HG02840 (cell line): ENCODE data around the gene ZNF653.
"Not testable (repeated sequence)": the region's sequence is repeated elsewhere in the genome, so short reads cannot be mapped to it uniquely, and the experiment has no call there.

Source experiments
- ATAC-seq: cut with Tn5 transposase; IDR thresholded peaks from one replicate; pipeline ENCODE4 v1.9.1; 2021; ENCODE audit warnings: mild to moderate bottlenecking, moderate library complexity, moderate number of reproducible peaks; ENCODE audit not compliant: unreplicated experiment, low FRiP score

The ZNF653 gene

GRCh38 chr19:11458236-11458900, 47.3 kb downstream of the ZNF653 start:
- no peak for ATAC-seq

DNA sequence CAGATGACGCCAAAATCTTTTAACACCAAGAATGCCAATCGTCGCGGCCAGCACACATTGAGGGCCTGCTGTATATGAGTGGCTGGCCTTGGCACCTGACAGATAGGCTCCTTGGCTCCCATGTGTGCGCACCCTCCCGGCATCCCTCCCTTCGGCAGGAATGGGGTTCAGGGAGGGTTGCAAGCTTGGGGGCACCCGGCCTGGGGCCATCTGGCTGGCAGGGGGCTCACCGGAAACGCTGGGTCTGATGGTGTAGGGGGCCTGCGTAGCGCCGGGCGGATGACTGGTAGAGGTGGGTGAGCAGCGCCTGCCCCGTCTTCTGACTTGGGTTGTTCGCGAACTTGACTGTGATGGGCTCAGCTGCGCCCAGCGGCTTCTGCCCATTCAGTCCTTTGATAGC, 47.8 kb downstream of the ZNF653 start:
- no peak for ATAC-seq

GRCh38 chr19:11457115-11457514, 48.5 kb downstream of the ZNF653 start:
- no peak for ATAC-seq

DNA sequence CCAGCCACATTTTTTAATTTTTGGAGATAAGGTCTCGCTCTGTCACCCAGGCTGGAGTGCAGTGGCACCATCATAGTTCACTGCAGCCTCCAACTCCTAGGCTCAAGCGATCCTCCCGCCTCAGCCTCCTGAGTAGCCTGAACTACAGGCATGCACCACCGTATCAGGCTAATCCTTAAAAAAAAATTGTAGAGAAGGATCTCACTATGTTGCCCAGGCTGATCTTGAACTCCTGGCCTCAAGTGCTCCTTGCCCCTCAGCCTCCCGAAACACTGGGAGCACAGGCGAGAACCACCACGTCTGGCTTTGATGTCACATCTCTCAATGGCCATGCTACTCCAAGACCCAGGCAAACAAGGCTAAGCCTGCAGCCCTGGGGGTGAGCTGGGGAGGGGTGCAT, 49.0 kb downstream of the ZNF653 start:
- ATAC-seq: no peak

DNA sequence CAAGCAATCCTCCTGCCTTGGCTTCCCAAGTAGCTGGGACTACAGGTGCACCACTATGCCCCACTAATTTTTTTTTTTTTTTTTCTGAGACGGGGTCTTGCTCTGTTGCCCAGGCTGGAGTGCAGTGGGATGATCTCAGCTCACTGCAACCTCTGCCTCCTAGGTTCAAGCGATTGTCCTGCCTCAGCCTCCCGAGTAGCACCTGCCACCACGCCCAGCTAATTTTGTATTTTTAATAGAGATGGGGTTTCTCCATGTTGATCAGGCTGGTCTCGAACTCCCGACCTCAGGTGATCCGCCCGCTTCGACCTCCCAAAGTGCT, 50.4 kb downstream of the ZNF653 start:
- ATAC-seq: not testable (repeated sequence)

DNA sequence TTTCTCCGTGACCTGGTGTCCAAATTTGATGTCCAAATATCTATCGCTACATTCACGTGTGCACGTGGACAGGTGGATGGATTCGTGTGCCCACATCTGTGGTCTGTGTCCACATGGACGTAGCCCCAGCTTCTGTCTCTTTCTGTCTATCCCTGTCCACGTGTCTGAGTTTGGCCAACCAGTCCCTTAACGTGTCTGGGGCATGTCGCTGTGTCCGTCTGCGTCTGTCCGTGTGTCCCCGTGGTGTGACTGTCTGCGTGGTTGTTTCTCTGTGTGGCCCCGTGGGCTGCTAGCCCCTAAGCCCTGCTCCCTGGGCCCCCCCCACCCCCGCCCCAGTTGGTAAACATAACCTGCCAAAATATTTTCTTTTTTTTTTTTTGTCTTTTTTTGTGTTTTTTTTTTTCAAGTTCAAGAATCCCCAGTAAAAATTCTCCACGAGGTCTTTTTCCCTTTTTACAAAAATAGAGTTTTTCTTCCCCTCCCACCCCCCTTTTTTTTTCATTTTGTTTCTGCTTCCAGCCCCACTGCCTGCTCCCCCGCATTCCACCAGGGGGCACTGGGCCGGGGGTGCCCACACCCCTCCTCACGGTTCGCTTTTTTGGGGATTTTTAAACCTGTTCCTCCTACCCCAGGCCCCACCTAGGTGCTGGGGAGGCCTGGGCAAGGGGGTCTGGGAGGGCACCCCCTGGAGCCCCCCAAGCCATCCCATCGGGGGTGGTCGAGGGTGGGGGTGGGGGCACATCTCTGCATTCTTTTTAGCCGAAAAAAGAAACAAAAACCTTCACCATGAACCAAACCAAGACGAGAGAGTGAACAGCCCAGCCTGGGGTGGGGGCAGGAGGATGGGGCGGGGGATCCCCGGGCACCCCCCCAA, 51.9 kb downstream of the ZNF653 start:
- no peak for ATAC-seq

- ATAC-seq: no peak
Observed at GRCh38 chr19:11452620-11453310, 52.9 kb downstream of the ZNF653 start.

DNA sequence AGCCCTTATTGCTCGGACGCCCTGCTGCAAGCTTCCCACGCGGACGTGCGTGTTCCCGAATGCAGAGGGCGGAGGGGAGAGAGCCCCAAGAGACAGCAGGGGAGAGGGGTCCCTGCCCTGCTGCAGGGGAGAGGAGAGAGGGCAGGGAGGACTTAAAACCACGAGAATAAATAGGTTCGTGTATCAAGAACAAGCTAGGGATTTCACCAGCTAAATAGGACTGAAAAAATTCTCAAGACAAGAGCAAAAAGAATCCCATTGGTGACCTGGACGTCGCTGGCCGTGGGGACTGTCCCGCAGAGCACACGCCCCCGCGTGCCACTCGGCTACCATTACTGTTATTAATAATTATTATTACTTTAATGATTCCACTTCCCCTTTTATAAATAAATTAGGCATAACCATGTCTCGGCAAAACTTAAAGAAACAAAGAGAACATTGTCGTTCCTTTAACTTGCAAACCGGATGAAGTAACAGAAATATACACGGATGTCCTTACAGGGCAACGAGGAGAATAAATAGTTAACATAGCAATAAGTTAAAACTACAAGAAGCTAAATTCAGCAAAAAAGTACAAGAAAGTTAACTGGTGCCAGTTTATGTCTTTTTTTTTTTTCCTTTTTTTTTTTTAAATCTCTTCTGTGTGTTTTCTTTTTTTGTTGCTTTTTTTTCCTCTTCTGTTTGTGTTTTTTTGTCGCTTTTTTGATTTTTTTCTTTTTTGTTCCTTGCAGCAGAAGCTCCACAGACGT, 53.6 kb downstream of the ZNF653 start:
- no peak for ATAC-seq

DNA sequence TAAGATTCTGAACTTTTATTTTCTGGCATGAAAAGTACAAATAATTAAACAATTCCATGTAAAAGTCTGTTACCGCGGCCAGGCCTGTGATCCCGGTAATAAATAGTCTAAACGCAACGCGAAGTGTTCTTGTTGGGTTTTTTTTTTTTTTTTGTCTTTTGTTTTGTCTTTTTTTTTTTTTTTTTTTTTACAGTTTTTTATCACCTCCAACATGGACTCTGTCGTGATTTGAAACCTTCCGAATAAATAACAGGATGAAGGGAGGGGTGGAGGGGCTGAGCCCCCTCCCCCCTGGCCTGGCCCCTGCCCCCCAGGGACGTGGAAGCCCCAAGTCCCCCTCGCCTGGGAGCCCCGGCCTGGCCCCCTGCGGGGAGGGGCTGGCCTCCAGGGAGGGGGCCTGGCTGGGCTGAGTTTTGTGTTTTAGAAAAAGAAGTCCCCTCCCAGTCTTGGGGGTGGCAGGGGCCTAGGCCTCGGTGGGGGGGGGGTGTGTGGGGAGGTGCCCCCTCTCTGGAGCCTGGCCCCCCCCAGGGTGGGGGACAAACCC, 54.2 kb downstream of the ZNF653 start:
- ATAC-seq: no peak

GRCh38 chr19:11450570-11451326, 54.9 kb downstream of the ZNF653 start:
- ATAC-seq: no peak

GRCh38 chr19:11448923-11449554, 56.6 kb downstream of the ZNF653 start:
- ATAC-seq: no peak

GRCh38 chr19:11448410-11448809, 57.2 kb downstream of the ZNF653 start:
- ATAC-seq: no peak

DNA sequence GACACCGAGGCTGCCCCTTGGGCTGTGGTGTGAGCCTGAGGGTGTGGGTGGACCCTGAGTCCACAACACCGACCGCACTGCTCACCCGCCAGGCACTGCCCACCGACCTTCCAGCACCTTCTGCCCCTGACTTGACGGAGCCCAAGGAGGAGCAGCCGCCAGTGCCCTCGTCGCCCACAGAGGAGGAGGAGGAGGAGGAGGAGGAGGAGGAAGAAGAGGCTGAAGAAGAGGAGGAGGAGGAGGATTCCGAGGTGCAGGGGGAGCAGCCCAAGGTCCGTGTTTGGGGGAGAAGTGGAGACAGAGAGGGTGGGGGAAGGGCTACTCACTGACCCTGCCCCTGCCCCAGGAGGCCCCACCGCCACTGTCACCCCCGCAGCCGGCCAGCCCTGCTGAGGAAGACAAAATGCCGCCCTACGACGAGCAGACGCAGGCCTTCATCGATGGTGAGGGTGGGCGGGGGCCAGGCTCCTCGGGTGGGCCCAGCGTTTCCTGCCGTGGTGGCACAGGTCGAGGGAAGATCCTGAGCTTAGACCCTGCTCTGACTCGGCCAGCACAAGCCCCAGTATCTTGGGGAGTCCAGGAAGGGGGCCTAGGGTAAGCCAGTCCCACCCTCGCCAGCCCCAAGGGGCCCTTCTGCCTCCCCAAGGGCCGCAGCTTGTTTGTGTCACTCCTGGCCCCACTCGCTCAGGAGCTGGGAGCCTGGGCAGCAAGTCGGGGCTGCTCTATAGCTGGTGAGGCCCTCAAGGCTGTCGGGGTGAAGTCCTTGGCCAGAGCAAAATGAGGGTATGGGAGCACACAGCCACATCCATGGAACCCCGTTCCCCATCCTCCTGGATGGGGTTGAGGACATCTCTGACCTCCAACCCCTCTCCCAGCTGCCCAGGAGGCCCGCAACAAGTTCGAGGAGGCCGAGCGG, 58.0 kb downstream of the ZNF653 start:
- ATAC-seq: no peak

DNA sequence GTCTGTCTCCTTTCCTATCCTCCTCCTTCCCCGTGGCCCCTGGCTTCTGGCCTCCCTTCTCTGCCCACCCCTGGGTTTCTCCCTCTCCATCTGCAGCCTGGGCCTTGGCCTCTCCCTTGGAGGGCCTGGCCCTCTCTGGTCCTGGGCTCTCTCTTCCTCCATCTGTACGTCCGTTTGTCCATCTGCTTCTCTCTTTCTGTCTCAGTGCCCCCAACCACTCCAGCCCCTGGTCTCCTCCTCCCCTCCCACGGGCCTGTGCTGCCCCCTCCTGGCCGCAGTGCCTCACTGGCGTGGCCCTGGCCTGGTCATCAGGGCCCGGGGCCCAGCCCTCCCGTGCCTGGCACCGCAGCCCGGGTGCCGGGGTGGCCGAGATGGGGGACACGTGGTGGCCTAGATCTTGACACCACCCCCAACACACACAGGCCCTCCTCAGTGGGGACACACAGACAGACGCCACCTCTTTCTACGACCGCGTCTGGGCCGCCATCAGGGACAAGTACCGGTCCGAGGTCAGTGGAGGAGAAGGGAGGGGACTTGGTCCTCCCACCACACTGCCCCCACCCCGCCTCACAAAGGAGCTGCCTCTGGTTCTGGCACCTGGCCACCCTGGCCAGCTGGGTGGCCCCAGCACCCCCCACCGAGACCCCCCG, 58.9 kb downstream of the ZNF653 start:
- no peak for ATAC-seq

- no peak for ATAC-seq
Observed at GRCh38 chr19:11446271-11446651, 59.4 kb downstream of the ZNF653 start.

- no peak for ATAC-seq
Observed at GRCh38 chr19:11445141-11445540, 60.5 kb downstream of the ZNF653 start.

DNA sequence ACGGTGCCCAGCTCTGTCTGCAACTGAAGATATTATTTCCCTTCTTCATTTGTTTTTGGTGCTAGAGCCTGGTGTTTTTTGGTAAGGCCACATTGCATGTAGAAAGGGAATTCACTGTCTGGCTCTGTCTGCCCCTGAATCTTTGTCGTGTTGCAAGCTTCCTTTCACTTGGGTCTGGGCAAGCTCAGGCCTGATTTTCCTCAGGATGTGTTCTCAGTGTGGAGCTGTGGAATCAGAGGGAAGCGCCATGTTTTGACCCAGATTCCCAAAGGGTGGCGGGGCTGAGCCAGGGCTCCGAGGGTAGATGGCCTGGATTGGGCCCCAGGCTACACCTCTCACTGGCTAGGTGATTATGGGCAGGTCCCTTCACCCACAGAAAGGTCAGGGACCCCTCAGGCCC, 61.6 kb downstream of the ZNF653 start:
- no peak for ATAC-seq

- ATAC-seq: no peak
Observed at GRCh38 chr19:11437955-11438354, 67.7 kb downstream of the ZNF653 start.
